Kidney (tissue), 14 donors: ENCODE results near the gene CD300LD. TPM values are rescaled to one million over a fixed set of nuclear protein-coding genes. Genes with fewer than 3 reads are reported as not detected.

ENCODE experiments used
- DNase-seq, 5 donors: peaks; one replicate each; pipeline ENCODE4 v3.0.0-alpha.2; 2013 to 2020
- FAIRE-seq: peaks from 2 replicates; lab custom pipeline; 2012; peaks lifted over from hg19 to GRCh38; lab: Jason Lieb, UNC
- H3K27ac ChIP-seq, 2 donors: one replicate each; pipeline ENCODE4 v1.7.0; 2013; ENCODE audit warnings: low read depth in 2 of 2, low read length in 2 of 2, inconsistent platforms in 1 of 2
- H3K27me3 ChIP-seq: one replicate; pipeline ENCODE4 v1.7.1; 2013; ENCODE audit warnings: low read length, inconsistent platforms; ENCODE audit not compliant: control insufficient read depth, insufficient read depth
- H3K36me3 ChIP-seq, 3 donors: one replicate each; pipeline versions ENCODE4 v1.7.0 to v1.7.1; 2013; ENCODE audit warnings: low read length in 3 of 3, control low read depth in 1 of 3, inconsistent platforms in 1 of 3; ENCODE audit not compliant: insufficient read depth in 3 of 3, control insufficient read depth in 2 of 3
- H3K4me1 ChIP-seq, 3 donors: one replicate each; pipeline versions ENCODE4 v1.7.0 to v1.7.1; 2013; ENCODE audit warnings: low read length in 3 of 3, inconsistent platforms in 1 of 3, low read depth in 1 of 3; ENCODE audit not compliant: control insufficient read depth in 2 of 3, insufficient read depth in 2 of 3
- H3K4me3 ChIP-seq, 3 donors: one replicate each; pipeline versions ENCODE4 v1.7.0 to v1.8.1; 2013; ENCODE audit warnings: low read length in 3 of 3, control low read depth in 1 of 3, inconsistent platforms in 1 of 3
- H3K9ac ChIP-seq, 3 donors: one replicate each; pipeline versions ENCODE4 v1.7.0 to v1.7.1; 2013; ENCODE audit warnings: low read length in 3 of 3, control low read depth in 1 of 3, inconsistent platforms in 1 of 3
- H3K9me3 ChIP-seq, 3 donors: one replicate each; pipeline versions ENCODE4 v1.7.0 to v1.7.1; 2013; ENCODE audit warnings: low read length in 3 of 3, control low read depth in 1 of 3, inconsistent platforms in 1 of 3; ENCODE audit not compliant: control insufficient read depth in 2 of 3, insufficient read depth in 1 of 3
- intact Hi-C: fragments of 100-400 bp; cut with DNase I; formaldehyde crosslinking; loops from one replicate; pipeline ENCODE4 v1.11.1; 2022
- polyA plus RNA-seq: library from polyadenylated mRNA; stranded (reverse); fragments of 350-450 nt; fragmentation: Illumina TruSeq; extraction: RNeasy Lipid Tissue Mini Kit (QIAGEN cat#74804); gene quantifications from one replicate; pipeline ENCODE4 v1.2.3, GENCODE V29; 2014; ENCODE audit warnings: low read depth, low replicate concordance; ENCODE audit not compliant: insufficient read depth
- total RNA-seq: library from RNA; stranded (reverse); fragmentation: NEBNext Ultra II Directional; extraction: Animal tissue kit (Norgen Biotek cat#: 25700); gene quantifications from one replicate; pipeline ENCODE4 v1.2.1, GENCODE V29; 2021
- TF ChIP-seq, protein P1 (sequence below): IDR thresholded peaks from 3 replicates; pipeline ENCODE4 v1.5.1; 2012; ENCODE audit warnings: mild to moderate bottlenecking, moderate library complexity, borderline replicate concordance; ENCODE audit not compliant: insufficient read depth; ENCODE audit errors: extremely low read depth
- donor health status: control.
- donor health status: control.
- donor health status: control.
- donor health status: control.
- donor health status: control.
- donor health status: DM: yes; HTN: yes; CAD: no.
- donor health status: Normal renal cell carcinoma (clear cell type).

The CD300LD gene
- total and polyA plus RNA-seq, 2 donors from 2014 or later = not detected

DNA sequence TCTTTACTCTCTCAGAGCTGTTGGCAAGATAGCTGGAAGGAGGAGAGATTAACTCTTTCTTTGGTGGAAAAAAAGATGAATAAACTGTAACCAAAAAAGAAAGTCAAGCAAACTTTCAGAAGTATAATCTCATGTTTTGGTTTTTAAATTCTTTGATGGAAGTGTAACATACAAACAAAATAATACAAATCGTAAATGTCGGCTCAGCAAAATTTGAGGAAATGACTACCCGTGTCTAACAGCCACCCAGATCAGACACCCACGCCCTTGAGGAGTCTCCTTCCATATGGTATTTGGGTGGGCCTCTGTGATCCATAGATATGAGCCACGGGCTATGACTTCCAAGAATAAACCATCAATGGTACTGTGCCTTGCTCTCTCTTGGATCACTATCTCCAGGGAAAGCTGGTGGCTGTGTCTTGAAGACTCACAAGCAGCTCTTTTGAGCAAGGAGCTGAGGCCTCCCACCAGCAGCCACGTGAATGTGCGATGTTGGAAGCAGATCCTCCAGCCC lies 36.6 kb downstream of the CD300LD start:
- intact Hi-C loops = no loop called here
- Histone ChIP-seq H3K27ac (no peak overlapping the region), H3K27me3 (no peaks in the 10 kb centered on the region), H3K9me3 (no peaks in the 10 kb centered on the region), H3K9ac (no peak overlapping the region), H3K4me1 (no peaks in the 10 kb centered on the region), H3K36me3 (no peaks in the 10 kb centered on the region), H3K4me3 (no peak overlapping the region)
- FAIRE-seq = no peak
- TF ChIP-seq, protein P1, sequence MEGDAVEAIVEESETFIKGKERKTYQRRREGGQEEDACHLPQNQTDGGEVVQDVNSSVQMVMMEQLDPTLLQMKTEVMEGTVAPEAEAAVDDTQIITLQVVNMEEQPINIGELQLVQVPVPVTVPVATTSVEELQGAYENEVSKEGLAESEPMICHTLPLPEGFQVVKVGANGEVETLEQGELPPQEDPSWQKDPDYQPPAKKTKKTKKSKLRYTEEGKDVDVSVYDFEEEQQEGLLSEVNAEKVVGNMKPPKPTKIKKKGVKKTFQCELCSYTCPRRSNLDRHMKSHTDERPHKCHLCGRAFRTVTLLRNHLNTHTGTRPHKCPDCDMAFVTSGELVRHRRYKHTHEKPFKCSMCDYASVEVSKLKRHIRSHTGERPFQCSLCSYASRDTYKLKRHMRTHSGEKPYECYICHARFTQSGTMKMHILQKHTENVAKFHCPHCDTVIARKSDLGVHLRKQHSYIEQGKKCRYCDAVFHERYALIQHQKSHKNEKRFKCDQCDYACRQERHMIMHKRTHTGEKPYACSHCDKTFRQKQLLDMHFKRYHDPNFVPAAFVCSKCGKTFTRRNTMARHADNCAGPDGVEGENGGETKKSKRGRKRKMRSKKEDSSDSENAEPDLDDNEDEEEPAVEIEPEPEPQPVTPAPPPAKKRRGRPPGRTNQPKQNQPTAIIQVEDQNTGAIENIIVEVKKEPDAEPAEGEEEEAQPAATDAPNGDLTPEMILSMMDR = no peak
- no peak for DNase-seq

DNA sequence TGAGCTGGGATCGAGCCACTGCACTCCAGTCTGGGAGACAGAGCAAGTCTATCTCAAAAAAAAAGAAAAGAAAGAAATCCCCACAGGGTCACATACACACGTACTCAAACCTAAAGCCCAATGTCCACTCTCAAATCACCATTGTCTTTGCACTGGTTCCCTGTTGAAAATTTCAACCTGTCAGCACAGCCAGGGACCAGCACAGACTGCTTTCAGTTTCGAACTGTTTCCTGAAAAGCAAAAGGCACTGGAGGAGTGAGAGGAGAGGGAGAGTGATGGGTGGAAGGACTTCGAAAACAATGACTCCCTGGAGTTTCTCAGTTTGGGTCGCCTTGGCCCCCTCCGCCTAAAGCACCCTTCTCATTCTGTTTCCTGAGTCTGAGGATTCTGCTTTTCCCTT lies 37.2 kb downstream of the CD300LD start:
- DNase-seq (no peak), FAIRE-seq (no peak)
- intact Hi-C loops = no loop called here
- Histone ChIP-seq H3K27ac (no peak overlapping the region), H3K4me3 (no peak overlapping the region), H3K27me3 (no peaks in the 10 kb centered on the region), H3K36me3 (no peaks in the 10 kb centered on the region), H3K9me3 (no peaks in the 10 kb centered on the region), H3K4me1 (no peaks in the 10 kb centered on the region), H3K9ac (no peak overlapping the region)
- TF ChIP-seq, protein P1 = no peak

DNA sequence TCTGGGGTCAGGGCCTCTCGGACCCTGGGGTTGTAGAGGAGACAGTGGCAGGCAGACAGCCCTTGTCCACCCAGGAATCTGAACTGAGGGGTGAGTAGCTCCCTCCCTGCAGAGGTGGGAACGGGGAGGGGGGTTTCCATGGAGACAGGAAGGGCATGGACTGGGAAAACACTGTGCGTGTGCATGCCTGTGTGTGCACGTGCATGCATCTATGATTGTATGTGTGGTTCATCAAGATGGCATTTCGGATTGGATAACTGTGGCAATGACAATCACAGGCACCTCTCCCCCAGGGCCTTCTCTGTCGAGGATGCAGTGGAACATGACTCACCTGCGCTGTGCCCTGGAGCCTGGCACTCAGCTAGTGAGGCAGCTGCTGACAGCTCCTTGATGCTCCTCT lies 40.0 kb downstream of the CD300LD start:
- TF ChIP-seq, protein P1 = no peak
- no peak overlapping the region for H3K4me3 ChIP-seq
- DNase-seq = peak in 3 of 5 donors; percentile 27 to 46 (median 36)
- H3K9me3 ChIP-seq = no peaks in the 10 kb centered on the region
- H3K27me3 ChIP-seq = no peaks in the 10 kb centered on the region
- H3K27ac ChIP-seq = no peak overlapping the region
- no peaks in the 10 kb centered on the region for H3K36me3 ChIP-seq
- intact Hi-C loops = no loop called here
- no peaks in the 10 kb centered on the region for H3K4me1 ChIP-seq
- H3K9ac ChIP-seq = no peak overlapping the region
- no peak for FAIRE-seq

DNA sequence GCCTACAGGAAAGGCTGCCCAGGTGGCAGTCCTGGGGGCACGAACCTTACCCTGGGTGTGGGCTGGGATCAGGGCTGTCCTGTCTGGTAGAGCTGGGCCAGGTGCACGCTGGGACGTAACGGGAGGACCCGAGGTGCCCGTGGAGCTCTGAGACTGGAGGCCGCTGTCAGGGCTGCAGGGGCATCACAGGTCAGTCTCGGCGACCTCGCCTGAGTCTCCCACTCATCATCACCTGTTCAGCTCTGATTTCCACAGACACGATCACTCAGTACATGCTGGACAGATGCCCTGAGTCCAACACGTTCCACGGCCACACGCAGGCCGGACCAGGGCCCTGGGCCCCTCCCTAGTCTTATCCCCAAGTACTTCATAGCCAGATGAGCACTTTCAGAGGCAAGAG lies 41.5 kb downstream of the CD300LD start:
- H3K9ac ChIP-seq = no peak overlapping the region
- intact Hi-C loops = no loop called here
- no peaks in the 10 kb centered on the region for H3K27me3 ChIP-seq
- TF ChIP-seq, protein P1 = no peak
- DNase-seq (no peak), FAIRE-seq (no peak)
- no peaks in the 10 kb centered on the region for H3K4me1 ChIP-seq
- H3K9me3 ChIP-seq = no peaks in the 10 kb centered on the region
- no peaks in the 10 kb centered on the region for H3K36me3 ChIP-seq
- H3K4me3 ChIP-seq = no peak overlapping the region
- no peak overlapping the region for H3K27ac ChIP-seq
